Activated CD8-positive, alpha-beta T cell treated with anti-CD3 and anti-CD28 coated beads for 36 hours (primary cell): ENCODE results near the gene CARS2. TPM values are rescaled to one million over a fixed set of nuclear protein-coding genes. Genes with fewer than 3 reads are reported as not detected.
A peak's percentile ranks its signal among the peaks of the same experiment; 100 is the strongest.
"Not testable (repeated sequence)": the region's sequence is repeated elsewhere in the genome, so short reads cannot be mapped to it uniquely, and the experiment has no call there.

Experiments
- ATAC-seq: fragments of 200-7000 bp; cut with Tn5 transposase; one replicate; pipeline ENCODE4 v1.10.0; 2021; ENCODE audit warnings: mild to moderate bottlenecking, moderate library complexity
- CTCF ChIA-PET: fragments of 350-600 bp; sonication (Branson Sonifier 250); formaldehyde crosslinking; loops from one replicate; lab custom pipeline; 2021; ENCODE audit warnings: antibody characterized with exemption; lab: Charles Lee
- POLR2A ChIA-PET: fragments of 350-600 bp; sonication (Branson Sonifier 250); formaldehyde crosslinking; loops from one replicate; lab custom pipeline; 2021; ENCODE audit warnings: antibody characterized with exemption; lab: Charles Lee
- DNase-seq: peaks from one replicate; pipeline ENCODE4 v3.0.0-alpha.2; 2020
- H3K27ac Mint-ChIP-seq: one replicate; pipeline ENCODE4 v1.8.0; 2021; ENCODE audit warnings: mild to moderate bottlenecking, mixed read lengths
- H3K27me3 Mint-ChIP-seq: one replicate; pipeline ENCODE4 v1.8.0; 2021; ENCODE audit warnings: mixed read lengths
- H3K36me3 Mint-ChIP-seq: one replicate; pipeline ENCODE4 v1.8.0; 2021; ENCODE audit warnings: low read depth, mixed read lengths
- H3K4me1 Mint-ChIP-seq: one replicate; pipeline ENCODE4 v1.8.0; 2021; ENCODE audit warnings: low read depth, mixed read lengths
- H3K4me3 Mint-ChIP-seq: one replicate; pipeline ENCODE4 v1.8.0; 2021; ENCODE audit warnings: mild to moderate bottlenecking, moderate library complexity, mixed read lengths
- H3K9me3 Mint-ChIP-seq: one replicate; pipeline ENCODE4 v1.8.0; 2021; ENCODE audit warnings: mixed read lengths
- intact Hi-C: fragments of 100-400 bp; cut with micrococcal nuclease; formaldehyde crosslinking; loops from one replicate; pipeline ENCODE4 v1.10.0; 2022
- total RNA-seq, 2 experiments: library from RNA; stranded (reverse); gene quantifications; one replicate each; pipeline ENCODE4 v1.2.3, GENCODE V29; 2021
- TF ChIP-seq, protein P1 (sequence below): fragments of 200-600 bp; IDR thresholded peaks from one replicate; pipeline ENCODE4 v1.8.0; 2022; ENCODE audit warnings: antibody characterized with exemption, mild to moderate bottlenecking

CARS2 gene
- total RNA-seq, 2 experiments from 2014 or later, result 60.7 to 63.0 TPM

DNA sequence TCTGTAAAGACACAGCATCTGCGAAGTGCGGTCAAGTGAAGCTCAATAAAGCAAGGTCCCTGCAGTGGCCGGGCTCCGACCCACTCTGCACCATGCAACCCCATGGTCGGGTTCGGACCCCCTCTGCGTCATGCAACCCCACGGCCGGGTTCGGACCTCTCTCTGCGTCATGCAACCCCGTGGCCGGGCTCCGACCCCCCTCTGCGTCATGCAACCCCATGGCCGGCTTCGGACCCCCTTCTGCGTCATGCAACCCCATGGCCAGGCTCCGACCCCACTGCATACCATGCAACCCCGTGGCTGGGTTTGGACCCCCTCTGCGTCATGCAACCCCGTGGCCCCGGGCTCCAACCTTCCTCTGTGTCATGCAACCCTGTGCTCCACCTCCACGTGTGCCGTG lies 43.8 kb downstream of the CARS2 start:
- peaks cover 30% of the 10 kb centered on the region for H3K4me1 Mint-ChIP-seq
- TF ChIP-seq, protein P1, sequence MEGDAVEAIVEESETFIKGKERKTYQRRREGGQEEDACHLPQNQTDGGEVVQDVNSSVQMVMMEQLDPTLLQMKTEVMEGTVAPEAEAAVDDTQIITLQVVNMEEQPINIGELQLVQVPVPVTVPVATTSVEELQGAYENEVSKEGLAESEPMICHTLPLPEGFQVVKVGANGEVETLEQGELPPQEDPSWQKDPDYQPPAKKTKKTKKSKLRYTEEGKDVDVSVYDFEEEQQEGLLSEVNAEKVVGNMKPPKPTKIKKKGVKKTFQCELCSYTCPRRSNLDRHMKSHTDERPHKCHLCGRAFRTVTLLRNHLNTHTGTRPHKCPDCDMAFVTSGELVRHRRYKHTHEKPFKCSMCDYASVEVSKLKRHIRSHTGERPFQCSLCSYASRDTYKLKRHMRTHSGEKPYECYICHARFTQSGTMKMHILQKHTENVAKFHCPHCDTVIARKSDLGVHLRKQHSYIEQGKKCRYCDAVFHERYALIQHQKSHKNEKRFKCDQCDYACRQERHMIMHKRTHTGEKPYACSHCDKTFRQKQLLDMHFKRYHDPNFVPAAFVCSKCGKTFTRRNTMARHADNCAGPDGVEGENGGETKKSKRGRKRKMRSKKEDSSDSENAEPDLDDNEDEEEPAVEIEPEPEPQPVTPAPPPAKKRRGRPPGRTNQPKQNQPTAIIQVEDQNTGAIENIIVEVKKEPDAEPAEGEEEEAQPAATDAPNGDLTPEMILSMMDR, result no peak
- CTCF ChIA-PET, result interaction anchor here (1.3 kb wide), 1 partner anchor 20 kb away, joined by 3 read pairs; no protein-coding TSS in a partner anchor
- H3K4me3 Mint-ChIP-seq, result no peak overlapping the region
- no peaks in the 10 kb centered on the region for H3K27me3 Mint-ChIP-seq
- intact Hi-C loops, result no loop called here
- no peaks in the 10 kb centered on the region for H3K9me3 Mint-ChIP-seq
- no peak overlapping the region for H3K27ac Mint-ChIP-seq
- no peak for ATAC-seq
- POLR2A ChIA-PET, result interaction anchor here (1.5 kb wide), 1 partner anchor 10 kb away, joined by 4 read pairs; no protein-coding TSS in a partner anchor
- H3K36me3 Mint-ChIP-seq, result peaks cover 64% of the 10 kb centered on the region
- DNase-seq, result no peak

DNA sequence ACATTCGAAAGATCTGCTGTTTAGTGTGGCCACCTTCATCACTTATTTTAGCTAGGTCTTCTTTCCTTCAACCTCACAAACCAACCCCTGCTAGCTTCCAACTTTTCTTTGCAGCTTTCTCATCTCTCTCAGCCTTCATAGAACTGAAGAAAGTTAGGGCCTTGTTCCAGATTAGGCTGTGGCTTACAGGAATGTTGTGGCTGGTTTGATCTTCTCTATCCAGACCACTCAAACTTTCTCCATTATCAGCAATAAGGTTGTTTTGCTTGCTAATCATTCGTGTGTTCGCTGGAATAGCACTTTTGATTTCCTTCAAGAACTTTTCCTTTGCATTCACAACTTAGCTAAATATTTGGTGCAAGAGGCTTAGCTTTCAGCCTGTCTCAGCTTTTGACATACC lies 44.7 kb downstream of the CARS2 start:
- ATAC-seq (no peak), DNase-seq (no peak)
- H3K4me1 Mint-ChIP-seq, result peaks cover 32% of the 10 kb centered on the region
- TF ChIP-seq, protein P1, result no peak
- ChIA-PET CTCF (interaction anchor here (1.1 to 1.3 kb wide), 2 partner anchors 21 to 22 kb away, joined by 3 read pairs; no protein-coding TSS in a partner anchor), POLR2A (no interaction called here)
- no peaks in the 10 kb centered on the region for H3K27me3 Mint-ChIP-seq
- H3K27ac Mint-ChIP-seq, result no peak overlapping the region
- no peak overlapping the region for H3K4me3 Mint-ChIP-seq
- no peaks in the 10 kb centered on the region for H3K9me3 Mint-ChIP-seq
- H3K36me3 Mint-ChIP-seq, result peaks cover 65% of the 10 kb centered on the region
- intact Hi-C loops, result no loop called here

DNA sequence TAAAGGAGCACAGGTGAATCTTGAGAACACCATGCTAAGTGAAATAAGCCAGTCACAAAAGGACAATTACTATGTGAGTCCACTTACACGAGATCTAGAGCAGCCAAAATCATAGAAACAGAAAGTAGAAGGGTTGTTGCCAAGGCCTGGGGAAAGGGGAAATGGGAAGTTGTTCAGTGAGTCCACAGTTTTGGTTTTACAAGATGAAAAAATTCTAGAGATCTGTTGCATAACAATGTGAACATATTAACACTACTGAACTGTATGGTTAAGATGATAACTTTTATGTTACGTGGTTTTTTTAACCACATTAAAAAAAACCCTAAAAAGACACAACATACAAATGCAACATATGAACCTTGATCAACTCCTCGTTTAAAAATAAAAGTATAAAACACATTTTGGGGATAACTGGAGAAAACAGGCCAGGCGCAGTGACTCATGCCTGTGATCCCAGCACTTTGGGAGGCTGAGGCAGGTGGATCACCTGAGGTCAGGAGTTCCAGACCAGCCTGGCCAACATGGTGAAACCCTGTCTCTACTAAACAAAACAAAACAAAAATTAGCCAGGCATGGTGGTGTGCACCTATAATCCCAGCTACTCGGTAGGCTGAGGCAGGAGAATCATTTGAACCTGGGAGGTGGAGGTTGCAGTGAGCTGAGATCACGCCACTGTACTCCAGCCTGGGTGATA lies 47.6 kb downstream of the CARS2 start:
- peak overlapping the region; percentile 11 for H3K27ac Mint-ChIP-seq
- POLR2A ChIA-PET, result interaction anchor here (1.0 kb wide), 1 partner anchor 10 kb away, joined by 3 read pairs; no protein-coding TSS in a partner anchor
- H3K4me1 Mint-ChIP-seq, result peaks cover 44% of the 10 kb centered on the region
- H3K4me3 Mint-ChIP-seq, CTCF ChIA-PET, intact Hi-C loops, H3K9me3 Mint-ChIP-seq, DNase-seq, H3K27me3 Mint-ChIP-seq: not testable (repeated sequence)
- peaks cover 61% of the 10 kb centered on the region for H3K36me3 Mint-ChIP-seq
- ATAC-seq, result peak; percentile 55

DNA sequence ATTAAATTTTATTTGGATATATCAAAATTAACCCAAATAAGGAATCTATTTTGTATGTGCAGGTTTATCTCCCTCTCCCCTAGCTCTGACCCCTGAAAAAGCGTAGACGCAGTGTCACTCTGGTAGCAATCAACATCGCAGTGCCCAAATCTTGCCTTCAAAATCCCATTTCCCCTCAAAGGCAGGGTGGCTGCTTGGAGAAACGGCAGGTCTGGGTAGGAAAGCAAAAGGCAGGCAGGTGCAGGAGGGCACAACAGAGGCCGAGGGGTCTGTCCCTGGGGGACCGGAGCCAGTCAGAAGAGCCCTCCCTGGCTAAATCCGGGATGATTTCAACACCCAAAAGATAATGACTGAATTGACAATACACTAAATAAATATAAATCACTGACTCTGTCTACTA lies 48.7 kb downstream of the CARS2 start:
- Mint-ChIP-seq H3K36me3 (peaks cover 52% of the 10 kb centered on the region), H3K27ac (no peak overlapping the region), H3K9me3 (no peaks in the 10 kb centered on the region), H3K4me1 (peaks cover 46% of the 10 kb centered on the region), H3K27me3 (no peaks in the 10 kb centered on the region), H3K4me3 (no peak overlapping the region)
- ATAC-seq, result no peak
- POLR2A ChIA-PET, result interaction anchor here (1.0 kb wide), 1 partner anchor 9 kb away, joined by 3 read pairs; no protein-coding TSS in a partner anchor
- no peak for DNase-seq
- CTCF ChIA-PET, result no interaction called here
- intact Hi-C loops, result no loop called here
- TF ChIP-seq, protein P1, result no peak

DNA sequence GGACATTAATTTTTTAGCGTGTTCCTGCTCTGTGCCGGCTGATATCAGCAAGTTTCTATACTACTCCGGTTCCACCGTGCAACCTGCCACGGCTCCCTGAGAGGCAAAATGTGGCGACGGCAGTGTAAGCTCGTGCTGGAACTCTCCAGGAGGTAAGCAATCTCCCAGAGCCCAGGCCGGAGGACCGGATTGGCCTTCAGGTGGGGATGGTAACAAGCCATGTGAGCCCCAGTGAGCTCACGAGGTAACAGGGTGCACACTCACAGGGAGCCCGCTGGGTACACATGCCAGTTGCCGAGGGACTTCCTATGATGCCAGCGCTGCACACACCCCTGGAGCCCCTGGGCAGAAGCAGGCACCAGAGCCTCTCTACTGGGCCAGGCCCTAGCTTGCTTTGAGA lies 52.1 kb downstream of the CARS2 start:
- no peak for ATAC-seq

More for the DNA sequence above, 52.1 kb downstream of the CARS2 start:
- Mint-ChIP-seq H3K9me3 (no peaks in the 10 kb centered on the region), H3K27ac (no peak overlapping the region), H3K36me3 (peaks cover 31% of the 10 kb centered on the region), H3K4me1 (peaks cover 33% of the 10 kb centered on the region), H3K4me3 (no peak overlapping the region), H3K27me3 (no peaks in the 10 kb centered on the region)
- CTCF ChIA-PET, result interaction anchor here (0.6 to 1.5 kb wide), 3 partner anchors 9 to 198 kb away, joined by 3 to 6 read pairs (median 4); no protein-coding TSS in a partner anchor
- no peak for DNase-seq
- intact Hi-C loops, result no loop called here
- POLR2A ChIA-PET, result interaction anchor here (0.8 to 1.2 kb wide), 2 partner anchors 9 to 232 kb away, joined by 3 to 4 read pairs; no protein-coding TSS in a partner anchor
- TF ChIP-seq, protein P1, result no peak
